NCI-H510A (cell line): ENCODE results near the gene GRPEL1.

Experiments
- DNase-seq: peaks from one replicate; lab custom pipeline; 2025; lab: John Stamatoyannopoulos, UW

The GRPEL1 gene

DNA sequence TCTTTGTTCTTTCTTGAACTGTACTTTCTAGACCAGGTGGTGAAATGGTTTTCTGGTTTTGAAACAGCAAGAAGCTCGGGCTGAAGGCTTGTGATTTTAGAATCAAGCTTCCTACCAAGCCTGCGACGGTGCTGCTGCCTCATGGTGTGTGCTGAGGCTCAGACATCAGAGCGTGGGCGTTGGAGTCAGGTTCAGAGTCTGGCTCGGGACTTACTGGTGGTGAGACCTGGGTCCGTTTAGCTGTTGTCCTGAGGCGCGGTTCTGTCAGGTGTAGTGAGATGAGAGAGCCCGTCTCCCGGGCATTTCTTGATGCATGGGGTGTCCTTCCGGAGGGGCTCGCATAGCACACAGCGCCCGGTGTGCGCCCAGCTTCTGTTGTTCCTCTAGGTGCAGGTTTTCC lies 44.4 kb downstream of the GRPEL1 start:
- DNase-seq: no peak

DNA sequence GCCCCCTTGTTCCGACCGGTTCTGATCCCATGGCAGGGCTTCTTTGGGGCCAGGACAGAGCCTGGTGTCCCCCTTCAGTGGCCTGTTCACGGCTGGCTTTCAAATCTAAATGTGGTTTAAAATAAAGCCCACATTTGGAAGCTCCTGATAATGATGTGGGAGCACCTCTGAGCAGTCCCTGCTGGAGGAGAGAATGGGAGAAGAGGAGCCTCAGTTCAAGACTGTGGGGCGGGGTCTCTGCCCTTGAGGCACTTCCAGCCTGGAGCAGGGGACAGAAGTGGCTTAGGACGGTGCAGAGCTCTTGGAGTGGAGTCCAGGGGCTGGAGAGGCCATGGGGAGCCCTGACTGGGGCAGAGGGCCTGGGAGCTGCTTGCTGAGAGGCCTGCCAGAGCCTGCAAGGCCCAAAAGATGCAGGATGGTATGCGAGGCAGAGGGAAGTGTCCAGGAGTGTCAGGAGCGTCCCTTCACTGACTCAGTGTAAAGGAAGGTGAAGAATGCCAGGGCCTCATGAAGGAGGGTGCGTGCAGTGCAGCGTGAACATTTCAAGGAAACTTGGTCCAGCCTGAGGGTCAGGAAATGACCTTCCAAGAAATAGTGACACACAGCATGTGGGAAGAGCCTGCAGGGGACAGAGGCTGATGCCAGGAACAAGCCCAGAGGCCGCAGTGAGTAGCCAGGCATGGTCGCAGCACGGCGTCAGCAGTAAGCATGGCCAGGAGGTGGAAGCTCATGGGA lies 45.8 kb downstream of the GRPEL1 start:
- no peak for DNase-seq

DNA sequence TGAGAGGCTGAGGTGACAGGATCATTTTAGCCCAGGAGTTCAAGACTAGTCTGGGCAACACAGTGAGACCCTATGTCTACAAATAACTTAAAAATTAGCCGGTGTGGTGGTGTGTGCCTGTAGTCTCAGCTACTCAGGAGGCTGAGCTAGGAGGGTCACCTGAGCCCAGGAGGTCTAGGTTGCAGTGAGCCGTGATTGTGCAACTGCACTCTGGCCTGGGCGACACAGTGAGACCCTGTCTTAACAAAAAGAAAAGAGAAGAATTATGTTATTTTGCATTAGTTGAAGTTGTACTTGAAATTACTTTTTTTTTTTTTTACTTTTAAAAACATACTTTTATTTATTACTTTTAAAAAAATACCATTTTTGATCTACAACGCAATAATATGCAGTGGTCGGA lies 46.5 kb downstream of the GRPEL1 start:
- no peak for DNase-seq

DNA sequence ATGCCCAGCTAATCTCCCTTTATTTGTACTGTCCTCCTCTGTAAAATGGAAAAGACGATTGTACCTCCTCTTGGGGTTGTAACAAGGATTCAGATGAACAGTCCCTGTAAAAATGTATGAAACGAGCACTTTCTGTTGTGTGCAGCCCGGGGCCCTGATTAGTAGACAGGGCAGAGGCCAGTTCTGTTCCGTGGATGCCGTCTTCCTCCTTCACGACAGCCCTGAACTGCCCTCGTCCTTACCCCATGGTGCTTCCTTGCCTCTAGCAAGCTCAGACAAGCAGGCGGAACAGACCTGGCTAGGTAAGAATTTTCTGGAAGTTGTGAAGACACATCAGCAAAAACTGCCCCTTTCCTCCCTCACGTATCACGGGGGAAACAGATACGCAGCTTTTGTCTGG lies 47.0 kb downstream of the GRPEL1 start:
- DNase-seq: no peak

DNA sequence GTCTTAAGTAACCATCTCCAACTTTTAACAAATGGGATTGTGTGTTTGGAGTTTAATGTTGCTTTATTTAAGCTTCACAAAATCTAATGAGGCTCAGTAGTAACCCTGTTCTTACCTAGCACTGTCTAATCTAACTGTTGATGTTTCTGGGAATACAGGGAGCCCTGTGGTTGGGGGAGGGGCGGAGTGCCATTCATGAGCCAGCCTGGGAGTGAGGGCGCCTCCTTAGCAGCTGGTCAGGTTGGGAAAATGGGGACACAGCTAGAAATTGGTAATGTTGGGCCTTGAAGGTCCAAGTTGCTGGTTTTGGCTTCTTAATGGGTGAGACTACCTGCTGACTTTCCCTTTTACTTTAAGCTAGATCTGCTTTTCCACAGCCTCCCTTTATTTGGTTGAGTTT lies 47.6 kb downstream of the GRPEL1 start:
- no peak for DNase-seq

DNA sequence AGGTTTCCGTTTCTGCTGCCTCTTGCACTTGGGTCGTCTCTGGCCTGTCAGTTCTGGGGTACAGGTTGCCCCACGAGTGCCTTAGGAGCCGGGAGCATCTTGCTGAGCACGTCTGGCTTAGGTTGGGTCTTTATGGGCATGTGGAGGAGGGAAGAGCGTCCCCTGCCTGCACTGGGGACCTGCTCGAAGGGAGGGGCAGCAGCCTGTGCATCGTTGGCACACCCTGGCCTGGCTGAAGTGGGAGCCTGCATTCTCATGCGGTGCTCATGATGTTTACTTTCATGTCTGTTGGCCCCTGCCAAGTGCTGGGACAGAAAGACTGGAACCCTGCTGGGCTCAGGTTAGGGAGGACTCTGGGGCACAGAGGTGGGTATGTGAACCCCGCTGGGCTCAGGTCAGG lies 48.5 kb downstream of the GRPEL1 start:
- no peak for DNase-seq

DNA sequence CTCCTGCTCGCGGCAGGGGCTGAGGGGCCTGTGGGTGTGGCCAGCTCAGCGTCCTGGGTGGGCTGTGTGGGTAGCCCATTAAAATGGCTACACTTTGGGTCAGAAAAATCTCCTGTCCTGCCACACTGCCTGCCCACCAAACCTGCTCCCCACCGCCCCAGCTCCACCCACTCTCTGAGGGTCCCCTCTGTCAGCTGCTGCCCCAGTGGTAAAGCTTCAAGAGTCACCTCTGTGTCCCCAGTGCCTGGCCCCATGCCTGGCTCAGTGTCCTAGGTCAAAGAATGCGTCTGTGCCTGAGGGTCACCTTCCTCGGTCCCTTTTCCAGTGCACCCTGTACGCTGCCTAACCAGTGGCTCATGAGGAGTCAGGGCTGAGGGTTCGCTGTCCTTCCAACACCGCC lies 49.6 kb downstream of the GRPEL1 start:
- DNase-seq: no peak

DNA sequence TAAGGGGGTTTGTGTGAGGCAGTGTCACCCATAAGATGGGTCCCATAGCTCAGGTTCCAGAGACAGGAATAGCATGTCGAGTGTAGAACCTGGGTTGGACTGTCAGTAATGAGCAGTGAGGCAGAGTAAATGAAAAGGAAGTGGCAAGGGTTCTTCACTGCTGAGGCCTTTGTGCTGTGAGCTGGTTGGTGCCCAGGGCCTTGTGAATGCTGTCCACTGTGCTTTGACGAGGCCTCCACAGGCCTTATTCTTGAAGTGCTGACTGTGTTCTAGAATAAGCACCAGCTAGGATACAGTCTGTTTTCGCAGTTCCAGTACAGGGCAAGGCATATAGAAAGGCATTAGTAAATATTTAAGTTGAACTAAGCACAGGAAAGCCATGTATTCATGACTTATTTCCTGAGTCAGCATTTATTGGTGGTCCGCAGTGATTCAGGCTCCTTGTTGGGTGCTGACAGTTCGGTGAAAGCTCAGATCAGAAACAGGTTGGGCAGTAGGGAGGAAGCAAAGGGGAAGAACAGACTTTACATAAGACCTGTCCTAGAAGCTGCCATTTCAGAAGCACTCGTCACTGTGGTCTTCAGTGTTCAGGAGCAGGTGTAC lies 50.3 kb downstream of the GRPEL1 start:
- no peak for DNase-seq

DNA sequence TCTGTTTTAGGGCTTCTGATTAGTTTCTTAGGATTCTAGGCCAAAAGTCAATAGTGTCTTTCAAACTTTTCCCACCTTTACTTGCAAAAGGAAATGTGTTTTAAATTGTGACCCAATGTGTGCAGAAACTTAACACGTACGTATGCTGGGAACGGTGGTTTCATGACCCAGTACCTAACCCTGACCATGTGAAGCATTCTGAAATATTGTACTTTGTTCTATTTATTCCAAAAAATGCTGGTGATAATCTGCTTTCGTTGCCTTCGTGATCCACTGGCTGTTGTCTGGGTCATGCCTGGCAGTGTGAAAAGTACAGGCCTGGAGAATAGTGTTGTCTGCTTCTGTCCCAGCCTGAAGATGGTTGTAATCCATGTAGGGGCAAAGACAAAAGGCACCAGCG lies 51.4 kb downstream of the GRPEL1 start:
- DNase-seq: no peak

DNA sequence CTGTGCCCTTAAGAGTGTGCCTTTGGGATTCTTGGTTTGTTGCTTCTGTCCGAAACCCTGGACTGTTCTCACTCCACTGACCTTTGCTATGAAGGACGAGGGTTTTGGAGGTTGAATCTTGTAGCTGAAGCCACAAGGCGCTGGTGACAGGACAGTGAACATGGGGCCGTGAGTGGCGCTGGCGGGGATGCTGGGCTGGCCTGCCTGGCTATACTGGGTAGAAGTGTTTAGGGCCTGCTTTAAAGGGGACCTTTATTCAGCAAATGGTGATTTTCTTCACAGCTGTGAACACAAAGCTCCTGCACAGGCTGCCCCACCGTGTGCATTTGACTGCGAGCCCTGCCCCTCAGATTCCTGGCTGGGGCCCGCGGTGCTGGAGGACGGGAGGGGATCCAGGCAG lies 51.8 kb downstream of the GRPEL1 start:
- no peak for DNase-seq

DNA sequence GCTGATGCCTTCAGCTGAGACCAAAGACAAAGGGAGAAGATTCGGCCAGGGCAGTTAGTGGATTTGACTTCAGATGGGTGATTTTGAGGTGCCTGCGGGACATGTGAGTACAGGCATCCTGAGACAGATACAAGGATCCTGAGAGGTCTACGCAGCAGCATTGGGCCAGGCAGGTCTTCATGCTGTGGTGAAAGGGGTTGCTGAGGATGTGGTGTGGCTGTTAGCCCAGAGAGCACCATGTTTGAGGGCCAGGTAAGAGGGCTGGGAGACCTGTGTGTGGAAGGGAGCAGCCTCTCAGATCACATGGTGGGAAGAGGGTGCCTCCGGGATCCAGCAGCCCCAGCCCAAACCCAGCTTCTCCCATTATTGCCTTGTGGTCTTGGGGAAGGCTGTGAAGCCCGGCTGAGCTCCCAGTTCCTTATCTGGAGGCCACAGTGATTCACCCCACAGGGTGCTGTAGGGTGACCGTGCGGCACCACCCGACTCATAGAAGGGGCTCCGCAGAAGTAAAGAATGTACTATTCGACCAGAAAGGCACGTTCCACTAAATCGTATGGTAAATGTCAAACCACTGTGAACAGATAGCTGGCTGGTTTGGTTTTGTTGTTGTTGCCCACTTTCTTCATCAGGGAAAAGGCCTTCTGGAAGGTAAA lies 52.4 kb downstream of the GRPEL1 start:
- no peak for DNase-seq

DNA sequence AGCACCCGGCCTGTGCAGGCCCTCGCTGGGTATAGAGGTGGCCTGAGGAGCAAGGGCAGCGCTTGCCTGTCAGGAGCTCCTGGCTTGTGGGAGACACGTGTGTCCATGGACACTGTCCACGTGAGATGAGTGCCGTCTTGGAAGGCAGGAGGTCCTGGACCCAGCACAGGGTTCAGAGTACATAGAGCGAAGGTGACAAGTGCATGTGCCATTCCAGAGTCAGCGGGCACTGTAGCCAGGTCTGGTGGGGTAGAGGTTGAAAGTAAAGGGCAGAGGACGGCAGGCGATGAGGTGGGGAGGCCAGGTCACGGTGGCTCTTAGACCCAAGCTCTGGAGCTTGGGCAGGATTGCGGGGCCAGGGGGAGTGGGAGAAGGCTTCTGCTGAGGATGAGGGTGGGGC lies 53.0 kb downstream of the GRPEL1 start:
- DNase-seq: no peak

DNA sequence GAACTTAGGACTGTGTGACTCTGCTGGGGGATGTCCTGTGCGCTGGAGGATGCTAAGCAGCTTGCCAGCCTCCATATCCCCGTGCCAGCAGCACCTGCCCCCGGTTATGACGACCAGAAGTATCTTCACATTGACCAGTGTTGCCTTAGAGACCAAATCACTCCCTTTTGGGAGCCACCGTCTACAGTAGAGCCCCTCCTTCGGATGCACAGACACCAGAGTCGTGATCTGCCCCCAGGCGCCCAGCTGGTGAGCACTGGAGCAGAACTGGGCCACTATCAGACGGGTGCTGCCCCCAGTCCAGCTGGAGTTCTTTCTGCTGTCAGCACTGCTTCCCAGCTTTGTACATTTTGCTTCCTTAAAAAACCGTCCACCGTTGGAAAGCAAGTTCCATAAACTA lies 54.7 kb downstream of the GRPEL1 start:
- DNase-seq: no peak

DNA sequence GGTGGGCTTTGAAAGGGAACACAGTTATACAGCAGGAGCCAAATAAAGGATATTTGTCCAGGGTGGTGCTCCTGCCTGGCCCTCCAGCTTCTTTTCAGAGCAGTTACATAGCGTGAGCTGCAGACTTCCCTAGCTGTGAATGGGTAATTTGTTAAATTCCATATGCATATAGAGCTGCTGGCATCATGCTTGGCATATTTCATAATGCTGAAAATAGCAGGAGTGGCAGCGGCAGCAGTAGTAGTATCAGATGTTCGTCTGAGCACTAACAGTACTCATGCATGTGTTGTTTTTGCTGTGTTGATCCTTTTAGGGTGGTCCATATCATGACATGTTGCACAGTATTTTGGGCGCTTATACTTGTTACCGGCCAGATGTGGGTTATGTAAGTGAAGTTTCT lies 58.3 kb downstream of the GRPEL1 start:
- no peak for DNase-seq
